Measurements from ENCODE around the gene ITPR3. TPM values are rescaled to one million over a fixed set of nuclear protein-coding genes. Genes with fewer than 3 reads are reported as not detected.
A peak's percentile ranks its signal among the peaks of the same experiment; 100 is the strongest.

The ITPR3 gene
- total RNA-seq, 1 donor from 2014 or later = 69.3 TPM

DNA sequence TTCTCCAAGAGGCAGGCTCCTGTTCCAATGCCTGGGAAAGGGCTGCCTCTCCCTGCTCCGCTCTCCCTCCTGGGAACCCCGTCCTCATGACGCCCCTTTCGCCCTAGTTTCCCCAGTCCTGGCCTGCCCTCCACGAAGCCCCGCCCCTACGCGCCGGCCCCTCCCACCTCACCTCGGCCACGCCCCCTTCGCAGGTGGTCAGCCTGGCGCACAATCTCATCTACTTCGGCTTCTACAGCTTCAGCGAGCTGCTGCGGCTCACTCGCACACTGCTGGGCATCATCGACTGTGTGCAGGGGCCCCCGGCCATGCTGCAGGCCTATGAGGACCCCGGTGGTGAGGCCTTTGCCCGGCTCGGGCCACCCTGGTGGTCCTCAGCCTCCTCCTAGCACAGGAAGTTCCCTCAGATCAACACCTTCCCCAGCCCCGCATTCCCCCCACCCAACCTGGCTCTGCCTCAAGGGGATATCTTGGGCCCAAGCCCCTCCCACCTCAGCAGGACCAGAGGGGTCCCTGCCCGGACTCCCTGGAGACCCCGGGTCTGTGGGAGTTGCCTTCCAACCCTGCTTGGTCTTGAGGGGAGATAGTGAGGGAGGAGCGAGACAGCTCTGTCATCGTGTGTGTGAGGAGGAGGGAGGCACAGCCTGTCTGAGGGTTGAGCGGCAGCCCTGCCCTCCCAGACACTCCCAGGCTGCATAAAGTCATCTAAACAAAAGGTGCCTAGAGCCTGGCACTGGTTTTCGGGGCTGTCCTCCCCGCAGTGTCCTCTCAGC, 50.0 kb downstream of the ITPR3 start:
- TF ChIP-seq, protein P1, sequence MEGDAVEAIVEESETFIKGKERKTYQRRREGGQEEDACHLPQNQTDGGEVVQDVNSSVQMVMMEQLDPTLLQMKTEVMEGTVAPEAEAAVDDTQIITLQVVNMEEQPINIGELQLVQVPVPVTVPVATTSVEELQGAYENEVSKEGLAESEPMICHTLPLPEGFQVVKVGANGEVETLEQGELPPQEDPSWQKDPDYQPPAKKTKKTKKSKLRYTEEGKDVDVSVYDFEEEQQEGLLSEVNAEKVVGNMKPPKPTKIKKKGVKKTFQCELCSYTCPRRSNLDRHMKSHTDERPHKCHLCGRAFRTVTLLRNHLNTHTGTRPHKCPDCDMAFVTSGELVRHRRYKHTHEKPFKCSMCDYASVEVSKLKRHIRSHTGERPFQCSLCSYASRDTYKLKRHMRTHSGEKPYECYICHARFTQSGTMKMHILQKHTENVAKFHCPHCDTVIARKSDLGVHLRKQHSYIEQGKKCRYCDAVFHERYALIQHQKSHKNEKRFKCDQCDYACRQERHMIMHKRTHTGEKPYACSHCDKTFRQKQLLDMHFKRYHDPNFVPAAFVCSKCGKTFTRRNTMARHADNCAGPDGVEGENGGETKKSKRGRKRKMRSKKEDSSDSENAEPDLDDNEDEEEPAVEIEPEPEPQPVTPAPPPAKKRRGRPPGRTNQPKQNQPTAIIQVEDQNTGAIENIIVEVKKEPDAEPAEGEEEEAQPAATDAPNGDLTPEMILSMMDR (conservative IDR thresholded peaks at IDR 0.05; ENCODE audit: low read depth, low read length) = no peak
- no peak overlapping the region for H3K4me3 ChIP-seq (ENCODE audit: low read depth, low read length)
- no peak for DNase-seq (ENCODE audit: low read depth)

DNA sequence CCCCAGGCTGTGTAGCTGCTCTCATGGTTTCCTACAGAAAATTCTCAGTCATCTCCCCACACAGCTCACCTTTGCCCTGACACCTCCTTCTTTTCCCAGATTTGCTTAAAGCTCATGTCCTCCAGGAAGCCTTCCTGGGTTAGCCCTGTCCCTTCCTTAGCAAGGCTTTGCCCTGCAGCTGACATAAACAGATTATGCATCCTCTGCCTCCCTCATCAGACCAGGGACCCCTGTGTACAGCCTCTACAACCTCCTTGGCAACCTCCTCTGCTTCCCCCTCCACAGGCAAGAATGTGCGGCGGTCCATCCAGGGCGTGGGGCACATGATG, 50.6 kb downstream of the ITPR3 start:
- no peak overlapping the region for H3K4me3 ChIP-seq (ENCODE audit: low read depth, low read length)
- TF ChIP-seq, protein P1 (conservative IDR thresholded peaks at IDR 0.05; ENCODE audit: low read depth, low read length) = no peak
- DNase-seq (ENCODE audit: low read depth) = no peak

DNA sequence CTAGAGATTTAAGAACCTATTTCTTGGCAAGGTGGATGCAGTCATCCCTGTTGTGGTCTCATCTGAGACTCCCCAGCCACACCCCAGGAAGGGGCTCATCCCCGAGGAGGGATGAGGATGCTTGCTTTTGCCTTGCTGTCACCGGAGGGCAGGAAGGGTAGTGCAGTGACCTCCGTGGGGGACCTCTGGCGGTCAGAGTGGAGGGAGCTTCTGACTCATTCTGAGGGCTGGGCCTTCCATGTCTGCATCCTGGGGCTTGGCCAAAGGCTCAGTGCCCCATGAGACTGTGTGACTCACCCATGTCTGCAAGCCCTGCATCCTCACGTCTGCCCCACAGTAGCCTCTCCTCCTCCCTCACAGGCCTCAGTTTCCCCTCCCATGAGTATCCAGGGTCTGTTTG, 51.7 kb downstream of the ITPR3 start:
- TF ChIP-seq, protein P1 (conservative IDR thresholded peaks at IDR 0.05; ENCODE audit: low read depth, low read length) = peak; percentile 69
- no peak overlapping the region for H3K4me3 ChIP-seq (ENCODE audit: low read depth, low read length)
- DNase-seq (ENCODE audit: low read depth) = peak; percentile 61

DNA sequence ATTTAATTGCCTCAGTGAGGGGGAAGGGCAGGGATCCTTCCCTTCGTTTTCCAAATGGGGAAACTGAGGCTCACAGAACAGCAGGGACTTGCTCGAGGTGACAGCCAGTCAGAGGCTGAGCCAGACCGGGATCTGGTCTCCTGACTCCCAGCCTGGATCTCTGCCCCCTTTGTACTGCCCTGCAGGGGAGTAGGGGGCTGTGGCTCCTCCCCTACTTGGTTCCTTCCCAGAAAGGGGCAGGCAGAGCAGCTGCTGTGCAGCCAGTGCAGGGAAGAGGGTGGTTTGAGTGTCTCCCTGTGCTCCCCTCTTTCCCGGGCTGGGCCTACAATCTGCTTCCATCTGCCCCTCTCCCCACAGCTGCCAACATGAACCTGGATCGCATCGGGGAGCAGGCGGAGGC, 52.7 kb downstream of the ITPR3 start:
- no peak overlapping the region for H3K4me3 ChIP-seq (ENCODE audit: low read depth, low read length)
- TF ChIP-seq, protein P1 (conservative IDR thresholded peaks at IDR 0.05; ENCODE audit: low read depth, low read length) = no peak
- DNase-seq (ENCODE audit: low read depth) = no peak

DNA sequence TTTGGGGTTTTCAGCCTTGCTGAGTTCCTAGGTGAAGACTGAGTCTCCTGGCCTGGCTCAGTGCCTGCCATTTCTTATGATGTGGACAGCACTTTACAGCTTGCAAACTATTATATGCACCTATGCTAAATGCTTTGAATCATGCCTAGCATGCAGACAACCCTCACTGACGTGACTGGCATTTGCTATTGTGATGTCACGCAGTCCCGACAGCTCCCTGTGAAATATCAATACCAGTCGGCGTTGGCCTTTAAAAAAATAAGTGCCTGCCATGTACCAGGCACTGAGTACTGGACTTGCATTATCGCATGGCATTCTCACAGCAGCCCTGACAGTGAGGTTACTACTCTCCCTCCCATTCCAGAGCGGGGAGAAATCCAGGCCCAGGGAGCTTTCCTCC, 54.8 kb downstream of the ITPR3 start:
- TF ChIP-seq, protein P1 (conservative IDR thresholded peaks at IDR 0.05; ENCODE audit: low read depth, low read length) = no peak
- H3K4me3 ChIP-seq (ENCODE audit: low read depth, low read length) = no peak overlapping the region
- no peak for DNase-seq (ENCODE audit: low read depth)

DNA sequence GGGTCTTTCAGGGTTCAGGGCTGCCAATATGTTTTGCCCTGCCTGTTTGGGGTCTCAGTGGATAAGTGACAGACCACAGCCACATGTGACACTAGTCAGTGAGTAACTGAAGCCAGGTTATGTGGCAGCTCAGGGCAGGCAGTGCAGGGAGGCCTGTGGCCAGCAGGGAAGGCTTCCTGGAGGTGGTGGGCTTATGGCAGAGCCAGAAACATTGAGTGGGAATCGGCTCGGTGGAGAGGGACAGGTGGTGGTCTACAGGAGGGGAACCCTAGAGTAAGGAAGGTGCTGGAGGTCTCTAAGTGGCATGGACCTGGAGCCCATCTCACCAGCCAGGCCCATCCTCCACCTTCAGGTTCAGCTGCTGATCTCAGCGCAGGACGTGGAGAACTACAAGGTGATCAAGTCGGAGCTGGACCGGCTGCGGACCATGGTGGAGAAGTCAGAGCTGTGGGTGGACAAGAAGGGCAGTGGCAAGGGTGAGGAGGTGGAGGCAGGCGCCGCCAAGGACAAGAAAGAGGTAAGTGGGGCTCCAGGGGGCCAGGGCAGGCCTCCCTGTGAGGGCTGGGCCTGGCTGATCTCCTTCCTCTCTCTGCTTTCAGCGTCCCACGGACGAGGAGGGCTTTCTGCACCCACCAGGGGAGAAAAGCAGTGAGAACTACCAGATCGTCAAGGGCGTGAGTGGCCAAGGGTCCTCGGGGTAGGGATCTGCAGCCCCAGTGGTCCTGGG, 55.5 kb downstream of the ITPR3 start:
- DNase-seq (ENCODE audit: low read depth) = no peak
- TF ChIP-seq, protein P1 (conservative IDR thresholded peaks at IDR 0.05; ENCODE audit: low read depth, low read length) = no peak
- no peak overlapping the region for H3K4me3 ChIP-seq (ENCODE audit: low read depth, low read length)

Data from epithelial cell of proximal tubule (primary cell).